Fibroblast of the aortic adventitia (primary cell): ENCODE measurements around the gene SMARCD3. TPM values are rescaled to one million over a fixed set of nuclear protein-coding genes. Genes with fewer than 3 reads are reported as not detected.

ENCODE experiments used
- DNase-seq: peaks from one replicate; pipeline ENCODE4 v3.0.0-alpha.2; 2010; ENCODE audit warnings: low read depth
- H3K4me3 ChIP-seq: 2 replicates; pipeline ENCODE4 v1.5.1; 2011; ENCODE audit warnings: low read depth, mild to moderate bottlenecking, control low read depth, low read length, moderate library complexity
- CTCF ChIP-seq: IDR thresholded peaks from 2 replicates; pipeline ENCODE4 v1.5.1; 2011; ENCODE audit warnings: mild to moderate bottlenecking, low read length, control low read depth, inconsistent platforms; ENCODE audit not compliant: insufficient read depth
- total RNA-seq: library from RNA; depleted of rRNA; stranded (reverse); fragments of >200 nt; gene quantifications from 2 replicates; pipeline ENCODE4 v1.2.3, GENCODE V29; 2012; ENCODE audit warnings: low replicate concordance

Gene SMARCD3
- total RNA-seq, 1 donor, result 44.9 TPM

- H3K4me3 ChIP-seq, result peak overlapping the region; percentile 50
- peak; percentile 60 for TF ChIP-seq CTCF
- no peak for DNase-seq
These were observed 3.0 kb downstream of the SMARCD3 start for GRCh38 chr7:151245360-151246101.

GRCh38 chr7:151244841-151245346 lies 3.6 kb downstream of the SMARCD3 start:
- H3K4me3 ChIP-seq, result peak overlapping the region; percentile 50
- no peak for DNase-seq
- no peak for TF ChIP-seq CTCF

DNA sequence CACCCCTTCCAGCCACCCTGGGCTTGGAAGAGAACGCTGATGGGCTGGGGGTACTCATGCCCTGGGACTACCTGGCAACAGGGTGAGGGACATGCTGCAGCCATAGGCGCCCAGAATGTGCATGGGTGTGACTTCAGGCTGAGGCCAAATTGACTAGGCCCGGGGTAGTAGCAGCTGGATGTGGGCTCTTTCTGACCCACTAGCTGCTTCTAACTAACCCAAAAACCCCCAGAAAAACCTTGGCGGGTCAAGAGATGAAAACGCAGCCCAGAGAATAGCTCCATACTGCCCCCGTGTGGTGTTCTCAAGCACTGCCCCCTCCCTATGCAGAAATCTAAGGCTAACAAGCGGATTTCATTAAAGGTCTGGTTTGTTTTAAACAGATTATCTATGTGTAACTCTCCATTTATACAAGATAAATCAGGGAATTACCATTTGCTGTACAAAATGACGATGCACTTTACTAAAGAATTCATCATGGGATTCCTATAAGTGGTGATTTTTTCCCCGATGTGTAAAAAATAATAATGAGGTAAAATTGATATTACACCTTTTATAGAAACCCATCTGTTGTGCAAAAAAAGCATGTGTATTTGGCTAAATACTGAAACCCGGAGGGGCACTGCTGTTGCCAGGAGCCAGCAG lies 4.2 kb downstream of the SMARCD3 start:
- no peak overlapping the region for H3K4me3 ChIP-seq
- peak; percentile 97 for TF ChIP-seq CTCF
- peak; percentile 72 for DNase-seq

DNA sequence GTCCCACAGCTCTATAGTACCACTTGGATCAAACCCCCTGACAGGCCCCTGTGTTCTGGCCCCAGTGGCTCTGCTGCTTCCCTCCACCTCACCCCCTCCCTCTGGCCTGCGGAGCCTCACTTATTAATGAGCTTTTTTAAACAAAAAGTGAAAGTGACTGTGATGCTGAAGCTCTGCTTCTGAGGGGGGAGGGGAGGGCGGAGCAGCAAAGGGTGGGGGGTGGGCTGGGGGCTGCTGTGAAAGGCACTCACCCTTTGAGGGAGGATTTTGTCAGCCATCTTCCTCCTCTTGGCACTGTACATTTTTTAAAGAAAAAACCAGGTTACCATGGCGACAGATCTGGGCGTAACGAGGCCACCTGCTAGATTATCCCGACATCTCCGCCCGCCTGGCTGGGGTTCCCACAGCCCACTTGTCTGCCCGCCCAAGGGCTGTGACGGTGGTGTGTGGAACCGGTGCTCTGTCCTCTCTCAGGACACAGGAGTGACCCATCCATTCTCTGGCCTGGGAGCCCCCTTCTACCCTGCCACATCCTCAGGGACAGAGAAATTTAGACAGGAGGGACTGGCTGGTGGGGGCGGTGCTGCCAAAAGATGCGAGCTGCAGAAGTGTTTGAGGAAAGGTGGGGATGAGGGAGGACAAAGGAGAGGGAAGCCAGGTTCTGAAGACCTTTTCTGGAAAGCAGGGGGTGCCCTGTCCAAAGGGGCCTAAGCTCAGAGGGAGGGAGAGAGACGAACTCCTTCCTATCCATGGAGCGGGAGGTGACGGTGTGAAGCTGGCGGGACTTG lies 4.9 kb downstream of the SMARCD3 start:
- H3K4me3 ChIP-seq, result no peak overlapping the region
- TF ChIP-seq CTCF, result no peak
- no peak for DNase-seq

- TF ChIP-seq CTCF, result no peak
- H3K4me3 ChIP-seq, result no peak overlapping the region
- no peak for DNase-seq
These were observed 5.5 kb downstream of the SMARCD3 start for GRCh38 chr7:151243045-151243349.

- no peak for DNase-seq
- no peak for TF ChIP-seq CTCF
These were observed 6.1 kb downstream of the SMARCD3 start for GRCh38 chr7:151242159-151243044.

More at GRCh38 chr7:151242159-151243044, 6.1 kb downstream of the SMARCD3 start:
- no peak overlapping the region for H3K4me3 ChIP-seq
